ENCODE measurements around the gene CACTIN. TPM values are rescaled to one million over a fixed set of nuclear protein-coding genes. Genes with fewer than 3 reads are reported as not detected.

CACTIN gene
- total RNA-seq, 4 donors from 2014 or later: 6.8 to 28.4 (median 20.7) TPM

GRCh38 chr19:3637621-3638020 is 11.0 kb upstream of the CACTIN start:
- DNase-seq: no peak
- Histone ChIP-seq H3K27me3 (no peaks in the 10 kb centered on the region), H3K36me3 (no peaks in the 10 kb centered on the region), H3K9me3 (no peaks in the 10 kb centered on the region), H3K4me3 (no peak overlapping the region), H3K4me1 (no peaks in the 10 kb centered on the region), H3K27ac (no peak overlapping the region)
- TF ChIP-seq, protein P1, sequence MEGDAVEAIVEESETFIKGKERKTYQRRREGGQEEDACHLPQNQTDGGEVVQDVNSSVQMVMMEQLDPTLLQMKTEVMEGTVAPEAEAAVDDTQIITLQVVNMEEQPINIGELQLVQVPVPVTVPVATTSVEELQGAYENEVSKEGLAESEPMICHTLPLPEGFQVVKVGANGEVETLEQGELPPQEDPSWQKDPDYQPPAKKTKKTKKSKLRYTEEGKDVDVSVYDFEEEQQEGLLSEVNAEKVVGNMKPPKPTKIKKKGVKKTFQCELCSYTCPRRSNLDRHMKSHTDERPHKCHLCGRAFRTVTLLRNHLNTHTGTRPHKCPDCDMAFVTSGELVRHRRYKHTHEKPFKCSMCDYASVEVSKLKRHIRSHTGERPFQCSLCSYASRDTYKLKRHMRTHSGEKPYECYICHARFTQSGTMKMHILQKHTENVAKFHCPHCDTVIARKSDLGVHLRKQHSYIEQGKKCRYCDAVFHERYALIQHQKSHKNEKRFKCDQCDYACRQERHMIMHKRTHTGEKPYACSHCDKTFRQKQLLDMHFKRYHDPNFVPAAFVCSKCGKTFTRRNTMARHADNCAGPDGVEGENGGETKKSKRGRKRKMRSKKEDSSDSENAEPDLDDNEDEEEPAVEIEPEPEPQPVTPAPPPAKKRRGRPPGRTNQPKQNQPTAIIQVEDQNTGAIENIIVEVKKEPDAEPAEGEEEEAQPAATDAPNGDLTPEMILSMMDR (IDR thresholded peaks at IDR 0.05): no peak
- no peak for TF ChIP-seq POLR2A (IDR thresholded peaks at IDR 0.05)
- intact Hi-C loops (cut with DNase I; ENCODE audit: low total_unique reads): no loop called here

- Histone ChIP-seq H3K36me3 (no peaks in the 10 kb centered on the region), H3K27me3 (no peaks in the 10 kb centered on the region), H3K27ac (no peak overlapping the region), H3K9me3 (no peaks in the 10 kb centered on the region), H3K4me3 (no peak overlapping the region), H3K4me1 (no peaks in the 10 kb centered on the region)
- no peak for TF ChIP-seq POLR2A (IDR thresholded peaks at IDR 0.05)
- TF ChIP-seq, protein P1 (IDR thresholded peaks at IDR 0.05): no peak
- no peak for DNase-seq
- intact Hi-C loops (cut with DNase I; ENCODE audit: low total_unique reads): no loop called here
Observed at GRCh38 chr19:3636962-3637361, 10.4 kb upstream of the CACTIN start.

DNA sequence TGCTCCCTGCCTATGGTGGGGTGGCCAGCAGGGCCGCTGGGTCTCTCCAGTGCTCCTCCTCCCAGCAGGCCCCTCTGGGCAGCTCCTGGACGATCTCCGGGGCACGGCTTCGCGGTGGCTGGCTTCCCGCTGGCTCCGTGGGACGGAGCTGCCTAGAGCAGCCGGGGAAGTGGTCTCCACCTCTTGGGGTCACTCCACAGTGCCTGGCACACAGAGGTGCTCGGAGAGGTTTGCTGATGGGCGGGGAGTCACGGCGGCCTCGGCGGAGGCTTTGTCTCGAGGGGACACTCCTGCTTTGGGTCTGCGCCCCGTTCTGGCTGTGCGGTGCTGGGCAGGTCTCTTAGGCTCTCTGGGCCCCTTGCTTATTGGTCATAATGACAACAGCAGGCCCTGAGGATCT is 9.9 kb upstream of the CACTIN start:
- H3K27ac ChIP-seq: no peak overlapping the region
- no peaks in the 10 kb centered on the region for H3K27me3 ChIP-seq
- DNase-seq: no peak
- H3K4me1 ChIP-seq: no peaks in the 10 kb centered on the region
- H3K4me3 ChIP-seq: no peak overlapping the region
- no peaks in the 10 kb centered on the region for H3K36me3 ChIP-seq
- no peaks in the 10 kb centered on the region for H3K9me3 ChIP-seq
- intact Hi-C loops (cut with DNase I; ENCODE audit: low total_unique reads): no loop called here
- TF ChIP-seq, protein P1 (IDR thresholded peaks at IDR 0.05): no peak
- no peak for TF ChIP-seq POLR2A (IDR thresholded peaks at IDR 0.05)

DNA sequence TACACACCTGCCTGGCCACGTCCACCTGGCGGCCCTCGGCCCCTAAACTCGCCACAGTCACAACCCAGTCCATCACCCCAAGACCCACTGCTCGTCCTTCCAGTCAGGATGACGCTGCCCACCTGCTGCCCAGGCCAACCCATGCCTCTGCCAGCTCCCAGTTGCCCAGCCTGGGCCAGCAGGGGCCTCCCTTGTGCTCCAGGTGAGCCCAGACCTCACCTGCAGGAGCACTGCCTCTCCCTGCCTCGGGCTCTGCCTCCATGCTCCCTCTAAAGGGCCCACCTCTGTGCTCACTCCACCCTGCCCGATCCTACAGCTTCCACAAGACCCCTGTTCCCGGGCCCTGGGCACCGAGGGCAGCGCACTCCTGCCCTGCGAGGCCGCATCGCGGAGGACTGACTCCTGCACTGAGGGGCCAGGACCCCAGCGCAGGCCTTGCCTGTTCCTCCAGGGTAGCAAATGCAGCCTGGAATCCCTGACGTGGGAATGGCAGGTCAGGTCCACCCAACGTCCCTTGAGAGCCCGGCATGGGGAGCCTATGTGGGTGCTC is 8.0 kb upstream of the CACTIN start:
- no peak overlapping the region for H3K4me3 ChIP-seq
- no peak for DNase-seq
- no peaks in the 10 kb centered on the region for H3K36me3 ChIP-seq
- H3K27me3 ChIP-seq: no peaks in the 10 kb centered on the region
- intact Hi-C loops (cut with DNase I; ENCODE audit: low total_unique reads): no loop called here
- TF ChIP-seq POLR2A (IDR thresholded peaks at IDR 0.05): no peak
- TF ChIP-seq, protein P1 (IDR thresholded peaks at IDR 0.05): no peak
- H3K4me1 ChIP-seq: no peaks in the 10 kb centered on the region
- no peak overlapping the region for H3K27ac ChIP-seq
- no peaks in the 10 kb centered on the region for H3K9me3 ChIP-seq

DNA sequence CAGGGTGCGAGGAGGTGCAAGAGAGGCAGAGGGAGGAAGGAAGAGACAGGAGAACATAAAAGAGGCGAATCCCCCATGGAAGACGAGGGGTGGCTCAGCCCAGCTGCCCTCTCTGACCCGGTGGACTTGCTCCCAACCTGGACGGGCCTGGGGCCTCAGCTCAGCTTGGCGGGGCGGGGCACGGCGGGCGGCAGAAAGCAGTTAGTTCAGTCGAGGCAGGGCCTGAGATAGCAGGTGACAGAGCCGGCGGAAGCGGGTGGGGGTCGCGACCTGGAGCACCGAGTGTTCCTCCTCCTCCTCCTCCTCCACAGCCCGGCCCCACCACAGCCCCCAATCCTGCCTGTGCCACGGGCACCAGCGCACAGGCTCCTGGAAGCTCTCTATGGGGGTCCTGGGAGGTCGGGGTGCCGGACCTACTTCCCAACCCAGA is 7.0 kb upstream of the CACTIN start:
- no peak overlapping the region for H3K27ac ChIP-seq
- H3K4me1 ChIP-seq: no peaks in the 10 kb centered on the region
- TF ChIP-seq POLR2A (IDR thresholded peaks at IDR 0.05): no peak
- TF ChIP-seq, protein P1 (IDR thresholded peaks at IDR 0.05): no peak
- H3K36me3 ChIP-seq: no peaks in the 10 kb centered on the region
- H3K9me3 ChIP-seq: no peaks in the 10 kb centered on the region
- no peak overlapping the region for H3K4me3 ChIP-seq
- intact Hi-C loops (cut with DNase I; ENCODE audit: low total_unique reads): no loop called here
- DNase-seq: no peak
- no peaks in the 10 kb centered on the region for H3K27me3 ChIP-seq

All from uterus (tissue), 4 donors.